H54 (cell line): ENCODE measurements around the gene BCAS1.

Source experiments
- DNase-seq: peaks from one replicate; pipeline ENCODE4 v3.0.0; 2011; ENCODE audit warnings: low spot score, mixed read lengths; ENCODE audit not compliant: insufficient read length
- FAIRE-seq: peaks from 3 replicates; lab custom pipeline; 2011; peaks lifted over from hg19 to GRCh38; lab: Jason Lieb, UNC
- POLR2A ChIP-seq: IDR thresholded peaks from 2 replicates; pipeline ENCODE4 v1.6.1; 2011; ENCODE audit warnings: low read depth, mild to moderate bottlenecking, low read length

The BCAS1 gene

GRCh38 chr20:53900380-53900999, 169.9 kb downstream of the BCAS1 start:
- DNase-seq, result no peak
- TF ChIP-seq POLR2A, result no peak
- FAIRE-seq, result no peak

GRCh38 chr20:53899351-53900167, 170.8 kb downstream of the BCAS1 start:
- peak; percentile 75 for FAIRE-seq
- no peak for DNase-seq
- no peak for TF ChIP-seq POLR2A

GRCh38 chr20:53898556-53898931, 171.8 kb downstream of the BCAS1 start:
- no peak for FAIRE-seq
- no peak for DNase-seq
- TF ChIP-seq POLR2A, result no peak

GRCh38 chr20:53897884-53898555, 172.4 kb downstream of the BCAS1 start:
- FAIRE-seq (no peak), DNase-seq (no peak)
- no peak for TF ChIP-seq POLR2A

GRCh38 chr20:53896647-53897046, 173.7 kb downstream of the BCAS1 start:
- no peak for TF ChIP-seq POLR2A
- DNase-seq (no peak), FAIRE-seq (no peak)

- FAIRE-seq, result no peak
- TF ChIP-seq POLR2A, result no peak
Measured at GRCh38 chr20:53896041-53896440, 174.4 kb downstream of the BCAS1 start.

GRCh38 chr20:53895385-53895755, 175.0 kb downstream of the BCAS1 start:
- TF ChIP-seq POLR2A, result no peak
- DNase-seq (no peak), FAIRE-seq (no peak)

More at GRCh38 chr20:53896041-53896440, 174.4 kb downstream of the BCAS1 start:
- DNase-seq, result no peak

DNA sequence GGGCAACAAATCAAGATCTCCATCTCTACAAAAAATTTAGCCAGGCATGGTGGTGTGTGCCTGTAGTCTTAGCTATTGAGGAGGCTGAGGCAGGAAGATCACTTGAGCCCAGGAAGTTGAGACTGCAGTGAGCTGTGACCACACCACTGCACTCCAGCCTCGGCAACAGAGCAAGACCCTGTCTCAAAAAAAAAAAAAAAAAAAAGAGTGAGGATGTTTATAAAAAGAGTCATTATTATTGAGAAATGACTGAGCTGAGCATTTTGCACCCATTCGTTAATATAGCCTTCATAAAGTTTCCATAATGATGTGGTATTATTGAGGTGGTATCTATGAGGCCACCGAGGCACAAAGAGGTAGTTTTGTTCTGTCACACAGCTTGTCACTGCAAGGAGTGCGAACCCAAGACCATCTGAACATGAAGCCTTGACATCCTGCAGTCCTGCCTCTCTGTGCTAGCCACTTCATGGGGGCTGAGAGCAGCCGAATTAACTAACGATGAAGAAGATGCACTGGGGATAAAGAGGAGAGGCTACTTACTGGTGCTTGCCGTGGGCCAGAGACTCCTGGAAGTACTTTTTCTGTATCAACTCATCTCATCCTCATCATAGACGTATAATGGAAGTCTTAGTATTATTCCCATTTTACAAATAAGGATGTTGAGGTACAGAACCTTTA, 175.5 kb downstream of the BCAS1 start:
- DNase-seq (no peak), FAIRE-seq (no peak)
- TF ChIP-seq POLR2A, result no peak
